ENCODE measurements around the gene DSG3. TPM values are rescaled to one million over a fixed set of nuclear protein-coding genes. Genes with fewer than 3 reads are reported as not detected.

DSG3 gene
- total and polyA plus RNA-seq, 8 donors: 0.31 to 47.6 (median 0.95) TPM; not detected in 4

DNA sequence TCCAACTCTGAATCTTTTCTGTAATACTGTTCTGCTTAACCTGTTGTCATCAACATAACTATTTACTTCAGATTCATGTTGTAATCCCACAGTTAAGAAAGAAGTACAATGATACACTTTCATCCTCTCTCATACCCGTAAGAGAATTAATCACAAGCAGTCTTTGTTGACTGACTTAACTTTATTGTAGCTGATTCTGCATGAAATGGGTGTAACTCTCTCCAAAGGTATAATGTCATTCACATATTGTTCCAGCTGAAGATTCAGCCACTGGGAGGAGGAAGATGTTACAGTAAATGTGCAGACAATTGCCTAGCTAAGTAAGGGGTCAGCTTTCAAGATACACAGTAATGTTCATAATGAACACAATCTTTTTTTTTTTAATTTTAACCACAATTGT, 36.9 kb downstream of the DSG3 start:
- DNase-seq: no peak
- Histone ChIP-seq H3K9me3 (no peaks in the 10 kb centered on the region), H3K27me3 (no peaks in the 10 kb centered on the region), H3K4me3 (no peak overlapping the region), H3K4me1 (no peaks in the 10 kb centered on the region), H3K36me3 (no peaks in the 10 kb centered on the region), H3K27ac (no peak overlapping the region)
- TF ChIP-seq POLR2AphosphoS5 (IDR thresholded peaks at IDR 0.05) (no peak), EP300 (IDR thresholded peaks at IDR 0.05) (no peak), POLR2A (IDR thresholded peaks at IDR 0.05) (no peak), CTCF (IDR thresholded peaks at IDR 0.05) (no peak)
- intact Hi-C loops (cut with DNase I; ENCODE audit: low total_unique reads): no loop called here
- WGBS, 5 donors: 65 to 77% (median 72%) methylated on average over 1 of the region's 1 CpG

- DNase-seq: peak in 1 of 2 donors; percentile 53
- H3K36me3 ChIP-seq: no peaks in the 10 kb centered on the region
- TF ChIP-seq EP300 (IDR thresholded peaks at IDR 0.05): no peak
- no peaks in the 10 kb centered on the region for H3K4me1 ChIP-seq
- no peak overlapping the region for H3K27ac ChIP-seq
- no peaks in the 10 kb centered on the region for H3K27me3 ChIP-seq
- no peak overlapping the region for H3K4me3 ChIP-seq
- WGBS, 5 donors: 36 to 56% (median 50%) methylated on average over 2 of the region's 2 CpGs
- no peaks in the 10 kb centered on the region for H3K9me3 ChIP-seq
- intact Hi-C loops (cut with DNase I; ENCODE audit: low total_unique reads): no loop called here
Observed at GRCh38 chr18:31486165-31486564, 38.6 kb downstream of the DSG3 start.

DNA sequence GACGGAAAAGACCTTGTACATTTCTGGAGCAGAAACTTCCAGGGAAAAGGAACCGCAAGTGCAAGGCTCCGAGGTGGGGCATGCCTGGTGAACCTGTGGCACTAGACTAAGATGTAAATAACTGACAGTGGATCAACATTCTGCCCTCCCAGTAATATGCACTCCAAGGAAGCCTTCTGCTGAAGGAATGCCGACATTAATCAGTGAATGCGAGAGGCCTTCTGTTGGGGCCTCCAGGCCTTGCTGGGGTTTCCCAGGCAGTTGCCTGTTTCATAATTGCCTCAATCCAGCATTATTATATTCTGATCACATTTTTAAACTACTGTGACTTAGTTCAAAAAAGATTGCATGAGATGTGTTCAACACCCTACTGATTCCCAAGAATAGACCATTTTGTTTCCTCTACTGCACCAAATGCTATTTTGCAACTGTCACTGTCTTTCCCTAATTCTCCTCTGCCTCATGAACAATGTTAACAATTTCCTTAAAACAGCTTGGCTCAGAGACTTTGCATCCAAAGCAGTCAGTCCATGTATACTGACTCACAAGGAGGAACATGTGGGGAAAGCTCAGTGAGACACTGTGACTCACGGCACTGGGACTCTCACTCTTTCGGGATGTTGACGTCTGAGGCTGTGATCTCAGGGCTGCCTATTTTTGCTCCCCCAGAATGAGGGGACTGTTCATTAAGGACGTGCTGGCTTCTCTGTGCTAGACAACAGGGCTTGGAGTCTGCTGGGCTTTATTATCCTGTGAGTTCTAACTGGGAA, 39.9 kb downstream of the DSG3 start:
- WGBS, 5 donors: 73 to 85% (median 78%) methylated on average over 9 of the region's 9 CpGs
- Histone ChIP-seq H3K27ac (no peak overlapping the region), H3K9me3 (no peaks in the 10 kb centered on the region), H3K4me3 (no peak overlapping the region), H3K4me1 (no peaks in the 10 kb centered on the region), H3K36me3 (no peaks in the 10 kb centered on the region), H3K27me3 (no peaks in the 10 kb centered on the region)
- intact Hi-C loops (cut with DNase I; ENCODE audit: low total_unique reads): no loop called here
- DNase-seq: no peak
- TF ChIP-seq POLR2AphosphoS5 (IDR thresholded peaks at IDR 0.05): no peak

GRCh38 chr18:31489311-31489710, 41.8 kb downstream of the DSG3 start:
- Histone ChIP-seq H3K4me3 (no peak overlapping the region), H3K27me3 (no peaks in the 10 kb centered on the region), H3K9me3 (no peaks in the 10 kb centered on the region), H3K36me3 (no peaks in the 10 kb centered on the region), H3K4me1 (no peaks in the 10 kb centered on the region), H3K27ac (no peak overlapping the region)
- TF ChIP-seq CTCF (IDR thresholded peaks at IDR 0.05) (no peak), EP300 (IDR thresholded peaks at IDR 0.05) (no peak), POLR2AphosphoS5 (IDR thresholded peaks at IDR 0.05) (no peak), POLR2A (IDR thresholded peaks at IDR 0.05) (no peak)
- no peak for DNase-seq
- WGBS, 5 donors: 84 to 97% (median 92%) methylated on average over 1 of the region's 1 CpG
- intact Hi-C loops (cut with DNase I; ENCODE audit: low total_unique reads): no loop called here

- TF ChIP-seq CTCF (IDR thresholded peaks at IDR 0.05): no peak
- TF ChIP-seq POLR2AphosphoS5 (IDR thresholded peaks at IDR 0.05): peak in 1 of 3 donors; percentile 4
- H3K36me3 ChIP-seq: no peaks in the 10 kb centered on the region
- H3K27me3 ChIP-seq: no peaks in the 10 kb centered on the region
- intact Hi-C loops (cut with DNase I; ENCODE audit: low total_unique reads): no loop called here
- peak overlapping the region in 1 of 5 donors; percentile 24 for H3K27ac ChIP-seq
- WGBS, 5 donors: 51 to 60% (median 53%) methylated on average over 1 of the region's 1 CpG
- no peaks in the 10 kb centered on the region for H3K4me1 ChIP-seq
- no peak overlapping the region for H3K4me3 ChIP-seq
- H3K9me3 ChIP-seq: no peaks in the 10 kb centered on the region
- DNase-seq: no peak
Observed at GRCh38 chr18:31490387-31490786, 42.8 kb downstream of the DSG3 start.

All from stomach (tissue), 9 donors.